Measurements from ENCODE around the gene SUSD4.

Gene SUSD4

GRCh38 chr1:223225061-223225460, 138.9 kb downstream of the SUSD4 start:
- Histone ChIP-seq H3K27me3 (ENCODE audit: control insufficient read depth, insufficient read depth, low read length) (no peaks in the 10 kb centered on the region), H3K4me3 (ENCODE audit: low read depth, low read length) (no peak overlapping the region), H3K9ac (ENCODE audit: low read depth, low read length) (no peak overlapping the region), H3K9me3 (ENCODE audit: control insufficient read depth, insufficient read depth, low read length) (no peaks in the 10 kb centered on the region), H3K36me3 (ENCODE audit: control insufficient read depth, insufficient read depth, low read length) (peaks cover 3% of the 10 kb centered on the region), H3K4me1 (ENCODE audit: control insufficient read depth, insufficient read depth, low read length) (no peaks in the 10 kb centered on the region)

DNA sequence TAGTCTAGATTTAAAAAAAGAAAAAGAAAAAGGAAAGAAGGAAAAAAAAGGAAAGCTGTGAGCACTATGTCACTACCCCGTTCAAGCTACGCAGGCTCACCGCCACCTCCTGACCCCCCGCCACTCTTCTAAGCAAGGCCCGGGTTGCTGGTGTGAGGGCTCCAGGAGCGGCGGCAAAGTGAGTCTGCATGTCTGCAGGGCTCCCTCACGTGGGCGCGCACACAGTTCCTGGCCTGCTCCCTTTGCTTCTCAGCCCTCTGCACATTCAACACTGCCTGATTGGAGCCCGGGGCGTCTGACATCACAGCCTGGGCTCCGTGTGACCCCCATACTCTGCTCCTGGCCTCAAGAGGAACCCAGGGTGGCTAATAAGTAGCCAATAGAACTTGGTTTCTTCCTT, 139.5 kb downstream of the SUSD4 start:
- no peaks in the 10 kb centered on the region for H3K27me3 ChIP-seq (ENCODE audit: control insufficient read depth, insufficient read depth, low read length)
- H3K4me1 ChIP-seq (ENCODE audit: control insufficient read depth, insufficient read depth, low read length), result no peaks in the 10 kb centered on the region
- H3K9ac ChIP-seq (ENCODE audit: low read depth, low read length), result no peak overlapping the region
- H3K4me3 ChIP-seq (ENCODE audit: low read depth, low read length), result no peak overlapping the region
- peaks cover 3% of the 10 kb centered on the region for H3K36me3 ChIP-seq (ENCODE audit: control insufficient read depth, insufficient read depth, low read length)
- no peaks in the 10 kb centered on the region for H3K9me3 ChIP-seq (ENCODE audit: control insufficient read depth, insufficient read depth, low read length)

DNA sequence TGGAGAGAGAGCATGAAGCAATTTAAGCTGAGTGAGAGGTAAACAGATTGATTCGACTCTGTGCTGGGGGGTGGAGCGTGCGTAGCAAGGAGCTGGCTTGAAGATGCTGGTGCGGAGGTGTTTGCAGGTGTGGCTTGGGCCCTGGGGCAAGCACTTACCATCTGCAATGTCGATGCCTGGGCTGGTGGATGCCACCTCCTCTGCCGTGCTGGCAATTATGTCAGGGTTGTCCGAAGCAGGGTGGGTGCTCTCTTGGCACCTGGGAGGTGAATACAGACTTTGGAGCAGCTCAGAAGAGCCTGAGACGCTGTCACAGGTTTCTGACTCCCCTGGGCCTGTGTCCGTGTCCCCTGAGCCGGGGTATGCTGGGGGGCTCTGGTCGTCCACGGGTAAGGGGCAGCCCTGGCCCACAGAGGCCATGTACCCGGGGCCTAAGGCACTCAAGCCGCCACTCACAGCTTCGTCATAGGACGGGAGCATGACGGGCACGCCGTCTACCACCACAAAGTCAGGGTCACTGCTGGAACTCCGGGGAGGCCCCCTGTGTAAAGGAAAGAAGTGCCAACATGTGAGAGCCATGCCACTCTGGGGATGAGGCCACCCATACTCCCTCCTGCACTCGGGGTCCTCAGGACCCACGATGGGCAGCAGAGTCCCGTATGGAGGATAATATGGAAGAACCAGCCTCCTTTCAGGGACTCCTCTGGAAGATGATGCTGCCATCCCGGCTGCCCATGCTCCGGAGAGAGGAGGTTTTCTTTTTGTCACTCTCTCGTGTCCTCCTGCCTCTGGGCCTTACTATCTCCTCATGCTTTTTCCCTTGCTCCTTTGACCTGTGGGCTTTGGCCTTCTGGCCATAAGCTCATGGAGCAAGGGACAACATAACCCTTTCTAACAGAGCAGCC, 140.6 kb downstream of the SUSD4 start:
- H3K4me3 ChIP-seq (ENCODE audit: low read depth, low read length), result no peak overlapping the region
- no peaks in the 10 kb centered on the region for H3K4me1 ChIP-seq (ENCODE audit: control insufficient read depth, insufficient read depth, low read length)
- H3K9me3 ChIP-seq (ENCODE audit: control insufficient read depth, insufficient read depth, low read length), result no peaks in the 10 kb centered on the region
- H3K9ac ChIP-seq (ENCODE audit: low read depth, low read length), result no peak overlapping the region
- H3K36me3 ChIP-seq (ENCODE audit: control insufficient read depth, insufficient read depth, low read length), result peaks cover 3% of the 10 kb centered on the region
- H3K27me3 ChIP-seq (ENCODE audit: control insufficient read depth, insufficient read depth, low read length), result no peaks in the 10 kb centered on the region

GRCh38 chr1:223222377-223222776, 141.6 kb downstream of the SUSD4 start:
- Histone ChIP-seq H3K4me1 (ENCODE audit: control insufficient read depth, insufficient read depth, low read length) (no peaks in the 10 kb centered on the region), H3K36me3 (ENCODE audit: control insufficient read depth, insufficient read depth, low read length) (peaks cover 3% of the 10 kb centered on the region), H3K27me3 (ENCODE audit: control insufficient read depth, insufficient read depth, low read length) (no peaks in the 10 kb centered on the region), H3K9me3 (ENCODE audit: control insufficient read depth, insufficient read depth, low read length) (no peaks in the 10 kb centered on the region), H3K9ac (ENCODE audit: low read depth, low read length) (no peak overlapping the region), H3K4me3 (ENCODE audit: low read depth, low read length) (no peak overlapping the region)

DNA sequence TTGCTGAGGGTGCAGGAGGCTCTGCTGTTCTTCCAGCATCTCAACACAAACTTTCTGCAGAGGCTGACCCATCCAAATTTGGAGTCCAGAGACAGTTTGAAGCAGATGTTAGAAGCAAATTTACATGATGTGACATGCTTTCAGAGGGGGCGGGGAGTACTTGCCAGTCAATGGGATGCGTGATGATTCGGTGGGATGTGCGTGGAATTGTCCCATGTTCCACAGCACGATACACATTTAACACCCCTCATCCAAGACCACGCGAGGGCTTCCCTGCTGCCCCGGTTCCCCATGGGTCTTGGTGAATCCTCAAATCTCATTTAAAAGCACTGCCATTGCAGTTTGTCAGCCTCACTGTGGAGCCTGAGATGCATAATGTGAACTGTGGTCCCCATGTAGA, 142.3 kb downstream of the SUSD4 start:
- Histone ChIP-seq H3K4me1 (ENCODE audit: control insufficient read depth, insufficient read depth, low read length) (no peaks in the 10 kb centered on the region), H3K27me3 (ENCODE audit: control insufficient read depth, insufficient read depth, low read length) (no peaks in the 10 kb centered on the region), H3K9me3 (ENCODE audit: control insufficient read depth, insufficient read depth, low read length) (no peaks in the 10 kb centered on the region), H3K9ac (ENCODE audit: low read depth, low read length) (no peak overlapping the region), H3K36me3 (ENCODE audit: control insufficient read depth, insufficient read depth, low read length) (peaks cover 3% of the 10 kb centered on the region), H3K4me3 (ENCODE audit: low read depth, low read length) (no peak overlapping the region)

DNA sequence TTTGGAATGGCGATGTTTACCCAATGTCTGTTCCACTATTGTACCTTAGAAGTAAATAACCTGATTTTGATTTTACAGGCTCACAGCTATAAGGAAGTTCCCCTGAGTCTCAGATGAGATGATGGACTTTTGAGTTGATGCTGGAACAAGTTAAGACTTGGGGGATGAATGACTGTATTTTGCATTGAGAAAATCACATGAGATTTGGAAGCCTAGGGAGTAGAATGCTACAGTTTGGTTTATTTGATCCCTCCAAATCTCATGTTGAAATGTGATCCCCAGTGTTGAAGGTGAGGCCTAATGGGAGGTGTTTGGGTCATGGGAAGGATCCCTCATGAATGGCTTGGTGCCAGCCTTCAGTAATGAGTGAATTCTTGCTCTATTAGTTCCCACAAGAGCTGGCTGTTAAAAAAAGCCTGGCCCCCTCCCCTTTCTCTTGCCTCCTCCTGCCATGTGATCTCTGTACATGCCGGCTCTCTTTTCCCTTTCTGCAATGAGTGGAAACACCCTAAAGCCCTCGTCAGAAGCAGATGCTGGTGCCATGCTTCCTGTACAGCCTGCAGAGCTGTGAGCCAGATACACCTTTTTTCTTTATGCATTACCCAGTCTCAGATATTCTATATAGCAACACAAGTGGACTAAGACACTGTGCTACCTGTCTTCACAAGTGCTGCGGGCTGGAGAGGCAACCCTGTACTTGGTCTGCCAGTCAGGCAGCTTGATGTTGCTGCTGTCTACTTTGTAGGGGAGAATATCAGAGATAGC, 143.9 kb downstream of the SUSD4 start:
- no peaks in the 10 kb centered on the region for H3K9me3 ChIP-seq (ENCODE audit: control insufficient read depth, insufficient read depth, low read length)
- no peaks in the 10 kb centered on the region for H3K36me3 ChIP-seq (ENCODE audit: control insufficient read depth, insufficient read depth, low read length)
- H3K4me3 ChIP-seq (ENCODE audit: low read depth, low read length), result no peak overlapping the region
- H3K4me1 ChIP-seq (ENCODE audit: control insufficient read depth, insufficient read depth, low read length), result no peaks in the 10 kb centered on the region
- H3K9ac ChIP-seq (ENCODE audit: low read depth, low read length), result no peak overlapping the region
- H3K27me3 ChIP-seq (ENCODE audit: control insufficient read depth, insufficient read depth, low read length), result no peaks in the 10 kb centered on the region

DNA sequence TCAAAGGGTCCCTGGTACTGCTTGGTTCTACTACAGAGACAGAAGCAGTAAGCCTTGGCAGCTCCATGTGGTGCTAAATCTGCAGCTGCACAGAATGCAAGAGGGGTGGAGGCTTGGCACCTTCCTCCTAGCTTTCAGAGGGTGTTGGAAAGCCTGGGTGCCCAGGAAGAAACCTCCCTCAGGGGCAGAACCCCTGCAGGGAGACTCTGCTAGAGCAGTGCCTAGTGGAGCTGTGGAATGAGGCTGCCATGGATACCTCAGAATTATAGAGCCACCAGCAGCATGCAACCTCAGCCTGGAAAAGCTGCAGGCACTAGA, 144.7 kb downstream of the SUSD4 start:
- no peaks in the 10 kb centered on the region for H3K36me3 ChIP-seq (ENCODE audit: control insufficient read depth, insufficient read depth, low read length)
- H3K4me1 ChIP-seq (ENCODE audit: control insufficient read depth, insufficient read depth, low read length), result no peaks in the 10 kb centered on the region
- H3K27me3 ChIP-seq (ENCODE audit: control insufficient read depth, insufficient read depth, low read length), result no peaks in the 10 kb centered on the region
- H3K9ac ChIP-seq (ENCODE audit: low read depth, low read length), result no peak overlapping the region
- no peaks in the 10 kb centered on the region for H3K9me3 ChIP-seq (ENCODE audit: control insufficient read depth, insufficient read depth, low read length)
- H3K4me3 ChIP-seq (ENCODE audit: low read depth, low read length), result no peak overlapping the region

- no peak overlapping the region for H3K9ac ChIP-seq (ENCODE audit: low read depth, low read length)
- H3K4me1 ChIP-seq (ENCODE audit: control insufficient read depth, insufficient read depth, low read length), result no peaks in the 10 kb centered on the region
- no peaks in the 10 kb centered on the region for H3K36me3 ChIP-seq (ENCODE audit: control insufficient read depth, insufficient read depth, low read length)
- no peak overlapping the region for H3K4me3 ChIP-seq (ENCODE audit: low read depth, low read length)
- no peaks in the 10 kb centered on the region for H3K9me3 ChIP-seq (ENCODE audit: control insufficient read depth, insufficient read depth, low read length)
- H3K27me3 ChIP-seq (ENCODE audit: control insufficient read depth, insufficient read depth, low read length), result no peaks in the 10 kb centered on the region
Observed at GRCh38 chr1:223217781-223218180, 146.2 kb downstream of the SUSD4 start.

DNA sequence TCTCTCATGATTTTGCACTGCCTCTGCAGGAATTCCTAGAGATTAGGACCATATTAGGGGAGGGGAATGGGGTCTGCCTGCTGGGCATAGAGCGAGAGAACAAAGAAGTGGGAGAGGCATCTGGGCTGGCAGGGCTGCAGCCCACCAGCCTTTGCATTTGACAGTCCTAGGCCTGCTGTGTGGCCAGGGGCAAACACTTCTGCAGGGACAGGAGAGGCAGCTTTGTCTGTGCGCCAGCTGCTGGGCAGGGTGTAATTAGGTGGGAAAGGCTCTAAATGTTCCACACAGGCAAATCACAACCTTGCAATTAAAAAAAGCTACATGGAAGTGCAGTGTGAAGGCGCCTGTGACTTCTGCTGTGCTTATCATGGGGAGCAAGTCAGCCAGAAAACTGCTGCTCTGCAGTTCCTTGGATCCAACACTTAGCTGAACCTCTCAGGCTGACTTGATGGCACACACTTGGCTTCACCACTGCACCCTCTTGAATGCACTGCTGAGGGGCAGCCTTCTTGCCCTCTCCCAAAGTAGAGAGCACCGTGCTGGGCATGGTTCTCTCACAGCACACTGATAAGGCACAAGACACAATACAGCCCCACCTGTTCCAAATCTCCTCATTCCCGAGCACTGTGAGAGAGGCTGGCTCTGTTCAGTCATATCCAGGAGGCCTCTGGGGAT, 147.3 kb downstream of the SUSD4 start:
- H3K9me3 ChIP-seq (ENCODE audit: control insufficient read depth, insufficient read depth, low read length), result no peaks in the 10 kb centered on the region
- no peaks in the 10 kb centered on the region for H3K27me3 ChIP-seq (ENCODE audit: control insufficient read depth, insufficient read depth, low read length)
- H3K36me3 ChIP-seq (ENCODE audit: control insufficient read depth, insufficient read depth, low read length), result no peaks in the 10 kb centered on the region
- H3K4me3 ChIP-seq (ENCODE audit: low read depth, low read length), result no peak overlapping the region
- H3K4me1 ChIP-seq (ENCODE audit: control insufficient read depth, insufficient read depth, low read length), result no peaks in the 10 kb centered on the region
- no peak overlapping the region for H3K9ac ChIP-seq (ENCODE audit: low read depth, low read length)

- Histone ChIP-seq H3K4me3 (ENCODE audit: low read depth, low read length) (no peak overlapping the region), H3K4me1 (ENCODE audit: control insufficient read depth, insufficient read depth, low read length) (no peaks in the 10 kb centered on the region), H3K36me3 (ENCODE audit: control insufficient read depth, insufficient read depth, low read length) (no peaks in the 10 kb centered on the region), H3K9me3 (ENCODE audit: control insufficient read depth, insufficient read depth, low read length) (no peaks in the 10 kb centered on the region), H3K9ac (ENCODE audit: low read depth, low read length) (no peak overlapping the region), H3K27me3 (ENCODE audit: control insufficient read depth, insufficient read depth, low read length) (no peaks in the 10 kb centered on the region)
Observed at GRCh38 chr1:223216074-223216473, 147.9 kb downstream of the SUSD4 start.

DNA sequence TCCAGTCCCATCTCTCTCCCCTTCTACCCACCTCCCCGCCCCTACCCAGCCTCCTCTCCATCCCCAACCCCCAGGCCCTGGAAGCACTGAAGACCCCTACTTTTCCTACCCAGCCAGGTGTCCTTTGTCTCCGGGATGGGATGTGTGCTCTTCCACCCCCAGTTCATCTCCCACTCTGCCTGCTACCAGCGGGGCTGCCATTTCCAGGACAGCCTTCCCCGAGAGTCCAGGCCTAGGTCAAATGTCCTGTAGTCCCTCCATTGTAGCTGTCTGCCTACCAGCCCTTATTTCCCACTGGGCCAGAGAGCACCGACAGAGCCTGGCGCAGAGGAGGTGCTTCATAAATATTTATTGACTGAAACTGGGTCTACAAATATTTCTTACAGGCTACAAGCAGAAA, 148.9 kb downstream of the SUSD4 start:
- H3K9me3 ChIP-seq (ENCODE audit: control insufficient read depth, insufficient read depth, low read length), result no peaks in the 10 kb centered on the region
- no peak overlapping the region for H3K4me3 ChIP-seq (ENCODE audit: low read depth, low read length)
- no peaks in the 10 kb centered on the region for H3K27me3 ChIP-seq (ENCODE audit: control insufficient read depth, insufficient read depth, low read length)
- no peaks in the 10 kb centered on the region for H3K36me3 ChIP-seq (ENCODE audit: control insufficient read depth, insufficient read depth, low read length)
- H3K9ac ChIP-seq (ENCODE audit: low read depth, low read length), result no peak overlapping the region
- no peaks in the 10 kb centered on the region for H3K4me1 ChIP-seq (ENCODE audit: control insufficient read depth, insufficient read depth, low read length)
